Cardiac muscle cell (in vitro differentiated cells and primary cell): ENCODE results near the gene RREB1. TPM values are rescaled to one million over a fixed set of nuclear protein-coding genes. Genes with fewer than 3 reads are reported as not detected.

Experiments
- DNase-seq, 2 donors: peaks; one replicate each; pipeline versions ENCODE4 v3.0.0 to v3.0.0-alpha.2; 2010 to 2017; ENCODE audit warnings: low read depth in 1 of 2, low spot score in 1 of 2
- H3K27ac ChIP-seq: fragments of 200-600 bp; sonication (generic); 2 replicates; pipeline ENCODE4 v1.5.1; 2016
- H3K27me3 ChIP-seq: fragments of 200-600 bp; sonication (generic); 2 replicates; pipeline ENCODE4 v1.6.0; 2016; ENCODE audit warnings: control low read depth
- H3K36me3 ChIP-seq: fragments of 200-600 bp; sonication (generic); 2 replicates; pipeline ENCODE4 v1.5.1; 2016; ENCODE audit warnings: control low read depth
- H3K4me1 ChIP-seq: fragments of 200-600 bp; sonication (generic); 2 replicates; pipeline ENCODE4 v1.8.1; 2017; ENCODE audit warnings: low read depth, mild to moderate bottlenecking, mixed run types
- H3K4me3 ChIP-seq: fragments of 200-600 bp; sonication (generic); 2 replicates; pipeline ENCODE4 v1.5.1; 2016; ENCODE audit warnings: mild to moderate bottlenecking
- H3K9me3 ChIP-seq: fragments of 200-600 bp; sonication (generic); 2 replicates; pipeline ENCODE4 v1.5.1; 2017; ENCODE audit warnings: low read depth, mild to moderate bottlenecking, control low read depth
- CTCF ChIP-seq: IDR thresholded peaks from 2 replicates; pipeline ENCODE4 v1.5.1; 2012; ENCODE audit warnings: low read depth, mild to moderate bottlenecking, low read length
- polyA plus RNA-seq: library from polyadenylated mRNA; unstranded; fragments of >200 nt; fragmentation: Nextera tagmentation; extraction: Ambion mirVana; gene quantifications from 2 replicates; pipeline ENCODE4 v1.2.1, GENCODE V29; 2016
- total RNA-seq: library from RNA; depleted of rRNA; stranded (reverse); fragments of >200 nt; gene quantifications from 2 replicates; pipeline ENCODE4 v1.2.3, GENCODE V29; 2016

Gene RREB1
- total and polyA plus RNA-seq, 2 experiments from 2014 or later = 15.4 to 55.3 TPM

- Histone ChIP-seq H3K27ac (no peak overlapping the region), H3K27me3 (no peaks in the 10 kb centered on the region), H3K9me3 (no peaks in the 10 kb centered on the region), H3K4me1 (no peaks in the 10 kb centered on the region), H3K36me3 (peaks cover 61% of the 10 kb centered on the region), H3K4me3 (no peak overlapping the region)
- no peak for TF ChIP-seq CTCF
- peak in 1 of 2 donors; percentile 26 for DNase-seq
These were observed 185.0 kb downstream of the RREB1 start for GRCh38 chr6:7292596-7293255.

- TF ChIP-seq CTCF = no peak
- Histone ChIP-seq H3K36me3 (peaks cover 54% of the 10 kb centered on the region), H3K27ac (no peak overlapping the region), H3K4me3 (no peak overlapping the region), H3K4me1 (no peaks in the 10 kb centered on the region), H3K9me3 (no peaks in the 10 kb centered on the region), H3K27me3 (no peaks in the 10 kb centered on the region)
- no peak for DNase-seq
These were observed 188.2 kb downstream of the RREB1 start for GRCh38 chr6:7295916-7296315.

GRCh38 chr6:7296602-7297001 lies 188.8 kb downstream of the RREB1 start:
- TF ChIP-seq CTCF = no peak
- no peak for DNase-seq
- Histone ChIP-seq H3K4me1 (no peaks in the 10 kb centered on the region), H3K27me3 (no peaks in the 10 kb centered on the region), H3K27ac (no peak overlapping the region), H3K36me3 (peaks cover 58% of the 10 kb centered on the region), H3K4me3 (no peak overlapping the region), H3K9me3 (no peaks in the 10 kb centered on the region)

DNA sequence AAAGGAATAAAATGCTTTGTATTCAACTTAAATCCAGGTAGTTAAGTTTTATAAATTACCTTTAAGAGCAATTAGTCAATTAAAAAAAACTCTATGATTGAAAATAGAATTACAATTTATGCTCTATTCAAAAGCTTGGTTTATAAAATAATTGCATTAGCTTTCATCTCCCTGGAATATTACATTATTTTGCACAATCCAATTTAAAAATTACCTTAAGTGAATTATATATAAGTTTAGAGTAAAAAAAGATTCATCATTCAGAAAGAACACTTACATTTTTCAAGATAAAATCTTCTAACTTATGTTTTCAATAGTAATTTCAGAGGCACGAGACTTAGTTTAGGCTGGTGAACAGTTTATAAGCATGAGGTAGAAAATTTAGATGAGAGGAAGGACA lies 190.4 kb downstream of the RREB1 start:
- Histone ChIP-seq H3K4me1 (no peaks in the 10 kb centered on the region), H3K27ac (no peak overlapping the region), H3K27me3 (no peaks in the 10 kb centered on the region), H3K9me3 (no peaks in the 10 kb centered on the region), H3K4me3 (no peak overlapping the region), H3K36me3 (peaks cover 68% of the 10 kb centered on the region)
- no peak for DNase-seq
- no peak for TF ChIP-seq CTCF

DNA sequence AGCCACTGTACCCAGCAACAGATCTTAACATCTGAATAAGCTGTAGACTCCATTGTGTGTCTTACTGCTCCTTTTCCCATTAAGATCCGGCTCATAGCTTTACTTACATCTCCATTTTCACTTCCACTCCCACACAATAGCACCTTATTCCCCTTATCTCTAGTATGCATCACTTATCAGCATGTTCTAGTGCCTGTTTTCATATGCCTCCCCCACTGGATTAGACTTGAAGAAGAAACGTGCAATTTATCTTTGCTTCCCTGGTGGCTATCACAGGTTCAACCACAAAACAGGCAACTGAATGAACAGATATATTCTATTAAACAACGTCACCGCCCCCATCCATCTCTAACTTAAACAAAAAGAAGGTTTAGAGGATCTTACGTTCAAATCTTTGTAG lies 193.2 kb downstream of the RREB1 start:
- H3K27ac ChIP-seq = no peak overlapping the region
- DNase-seq = no peak
- H3K4me1 ChIP-seq = no peaks in the 10 kb centered on the region

More for the DNA sequence above, 193.2 kb downstream of the RREB1 start:
- Histone ChIP-seq H3K4me3 (no peak overlapping the region), H3K36me3 (peaks cover 67% of the 10 kb centered on the region), H3K27me3 (no peaks in the 10 kb centered on the region), H3K9me3 (no peaks in the 10 kb centered on the region)
- TF ChIP-seq CTCF = no peak

Other genes with a start within 250 kb of the RREB1 start
- 21.4 and 26.3 TPM in 2 replicates for gene SSR1, start 205.2 kb downstream of the RREB1 start, total RNA-seq
- 52.4 and 54.5 TPM in 2 replicates for gene SSR1, start 205.2 kb downstream of the RREB1 start, polyA plus RNA-seq